Measurements from ENCODE around the gene ZMYND8.
"Not testable (repeated sequence)": the region's sequence is repeated elsewhere in the genome, so short reads cannot be mapped to it uniquely, and the experiment has no call there.

The ZMYND8 gene

DNA sequence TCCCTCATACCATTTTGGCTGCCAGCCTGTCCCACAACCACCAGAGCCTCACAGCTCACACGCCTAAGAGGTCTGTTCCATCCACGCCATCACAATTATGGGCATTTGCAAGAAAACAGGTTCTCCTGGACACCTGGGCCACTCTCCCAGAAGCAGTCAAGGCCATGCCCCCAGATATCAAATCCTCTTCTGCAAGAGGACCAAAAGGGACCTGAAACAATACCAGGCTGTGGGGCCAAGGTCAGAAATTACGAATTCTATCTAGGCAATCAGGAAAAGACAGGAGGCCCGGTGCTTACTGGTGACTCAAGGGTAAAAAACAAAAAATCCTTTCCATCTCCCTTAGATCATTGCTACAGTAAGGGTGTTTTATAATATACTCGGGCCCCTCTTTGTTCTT is 69.8 kb downstream of the ZMYND8 start:
- no peak for DNase-seq (ENCODE audit: low read depth in 2 of 2)

- DNase-seq (ENCODE audit: low read depth in 2 of 2) = no peak
These were observed 71.3 kb downstream of the ZMYND8 start for GRCh38 chr20:47285189-47285588.

DNA sequence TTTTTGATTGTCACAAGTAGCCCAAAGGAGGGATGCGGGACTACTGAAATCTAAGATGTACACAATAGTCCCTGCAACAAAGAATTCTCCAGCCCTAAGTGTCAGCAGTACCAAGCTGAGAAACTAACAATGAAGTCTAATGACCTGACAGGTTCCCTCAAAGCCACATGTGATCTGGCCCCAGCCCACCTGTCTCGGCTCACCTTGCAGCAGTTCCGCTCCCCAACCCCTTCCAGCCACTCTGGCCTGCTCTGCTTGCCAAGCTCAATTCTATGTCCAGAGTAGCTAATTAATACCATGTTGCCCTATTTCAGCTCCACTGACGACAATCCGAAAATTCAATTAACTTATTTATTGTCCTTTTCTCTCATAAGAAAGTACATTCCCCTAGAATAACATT is 72.1 kb downstream of the ZMYND8 start:
- no peak for DNase-seq (ENCODE audit: low read depth in 2 of 2)

DNA sequence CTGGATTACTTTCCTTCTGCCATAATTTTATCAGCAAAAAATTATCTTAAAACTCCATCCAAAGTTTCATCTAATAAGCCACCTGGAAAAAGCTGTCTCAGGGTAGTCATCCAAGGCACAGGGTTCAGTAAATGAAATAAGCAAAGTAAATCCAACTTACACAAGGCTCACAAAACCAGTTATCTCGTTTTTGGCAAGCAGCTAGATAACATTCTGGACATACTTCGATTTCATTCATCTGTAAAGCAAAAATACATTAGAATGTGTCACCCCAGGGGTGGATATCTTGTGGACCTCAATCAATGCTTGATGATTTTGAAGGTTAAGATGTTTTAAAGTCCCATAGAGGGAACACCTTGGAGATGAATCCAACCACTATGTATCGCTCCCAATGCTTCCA is 73.1 kb downstream of the ZMYND8 start:
- no peak for DNase-seq (ENCODE audit: low read depth in 2 of 2)

DNA sequence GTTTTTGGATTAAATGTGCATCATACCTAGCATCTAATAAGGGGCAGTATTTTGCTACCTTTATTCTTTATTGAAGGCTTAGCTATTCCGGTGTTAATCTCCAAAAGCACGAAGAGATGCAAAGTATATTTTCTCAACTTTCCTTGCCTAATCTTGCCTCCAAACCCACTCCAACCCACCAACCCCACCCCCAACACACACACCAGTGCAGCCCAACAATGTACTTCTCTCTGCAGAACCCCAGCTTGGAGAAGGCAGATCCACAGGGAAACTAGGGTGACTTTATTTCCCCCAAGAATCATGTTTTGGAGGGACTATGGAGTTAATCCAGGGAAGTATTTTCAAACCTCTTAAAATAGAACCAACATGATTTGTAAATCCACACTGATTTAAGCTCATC is 73.6 kb downstream of the ZMYND8 start:
- DNase-seq (ENCODE audit: low read depth in 2 of 2) = no peak

- no peak for DNase-seq (ENCODE audit: low read depth in 2 of 2)
These were observed 75.1 kb downstream of the ZMYND8 start for GRCh38 chr20:47281376-47281775.

- DNase-seq (ENCODE audit: low read depth in 2 of 2) = no peak
These were observed 75.8 kb downstream of the ZMYND8 start for GRCh38 chr20:47280668-47281067.

- no peak for DNase-seq (ENCODE audit: low read depth in 2 of 2)
These were observed 76.3 kb downstream of the ZMYND8 start for GRCh38 chr20:47280228-47280627.

DNA sequence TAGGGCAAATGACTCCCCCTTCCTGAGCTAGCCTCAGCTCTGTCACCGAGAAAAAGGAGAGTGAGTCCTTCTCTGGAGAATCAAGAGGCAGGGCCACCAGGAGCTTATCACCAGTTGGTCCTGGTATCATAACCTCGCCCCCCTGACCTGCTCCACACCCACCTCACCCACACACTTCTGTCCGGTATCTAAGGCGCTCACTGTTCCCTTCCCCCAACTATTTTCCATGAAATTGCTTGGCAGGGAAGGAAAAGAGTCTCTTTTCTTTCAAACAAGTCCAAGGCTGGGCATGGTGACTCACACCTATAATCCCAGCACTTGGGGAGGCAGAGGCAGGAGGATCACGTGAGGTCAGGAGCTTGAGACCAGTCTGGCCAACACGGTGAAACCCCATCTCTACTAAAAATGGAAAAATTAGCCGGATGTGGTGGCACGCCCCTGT is 77.6 kb downstream of the ZMYND8 start:
- DNase-seq (ENCODE audit: low read depth in 2 of 2) = no peak

- DNase-seq (ENCODE audit: low read depth in 2 of 2) = not testable (repeated sequence)
These were observed 79.0 kb downstream of the ZMYND8 start for GRCh38 chr20:47277535-47277872.

GRCh38 chr20:47276851-47277534 is 79.5 kb downstream of the ZMYND8 start:
- DNase-seq (ENCODE audit: low read depth in 2 of 2) = no peak

DNA sequence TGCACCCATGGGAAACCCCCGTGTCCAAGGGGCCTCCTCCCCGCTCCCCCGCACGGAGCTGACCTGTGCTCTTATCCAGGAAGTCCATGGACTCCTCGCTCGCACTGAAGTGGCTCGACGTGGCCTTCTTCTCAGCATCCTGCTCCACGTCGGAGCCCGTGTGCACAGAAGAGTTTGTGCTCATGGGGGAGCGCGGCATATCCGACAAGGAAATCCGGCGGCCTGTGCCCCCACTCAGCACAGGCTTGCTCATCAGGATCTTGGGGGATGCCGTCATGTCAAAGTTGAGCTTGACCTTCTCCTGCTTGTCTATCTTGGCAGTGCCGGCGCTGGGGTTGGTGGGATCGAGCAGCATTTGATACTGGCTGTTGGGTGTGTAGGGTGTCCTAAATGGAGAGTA is 80.2 kb downstream of the ZMYND8 start:
- no peak for DNase-seq (ENCODE audit: low read depth in 2 of 2)

DNA sequence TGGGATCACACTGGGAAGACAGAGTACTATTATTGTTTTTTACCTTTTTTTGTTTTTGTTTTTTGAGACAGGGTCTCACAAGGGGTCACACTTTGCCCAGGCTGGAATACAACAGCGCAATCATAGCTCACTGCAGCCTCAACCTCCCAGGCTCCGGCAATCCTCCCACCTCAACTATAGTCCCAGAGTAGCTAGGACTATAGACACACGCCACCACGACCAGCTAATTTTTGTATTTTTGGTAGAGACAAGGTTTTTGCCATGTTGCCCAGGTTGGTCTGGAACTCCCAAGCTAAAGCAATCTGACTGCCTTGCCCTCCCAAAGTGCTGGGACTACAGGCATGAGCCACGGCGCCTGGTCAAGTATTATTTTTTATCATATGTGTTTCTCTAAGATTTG is 81.0 kb downstream of the ZMYND8 start:
- DNase-seq (ENCODE audit: low read depth in 2 of 2) = no peak

DNA sequence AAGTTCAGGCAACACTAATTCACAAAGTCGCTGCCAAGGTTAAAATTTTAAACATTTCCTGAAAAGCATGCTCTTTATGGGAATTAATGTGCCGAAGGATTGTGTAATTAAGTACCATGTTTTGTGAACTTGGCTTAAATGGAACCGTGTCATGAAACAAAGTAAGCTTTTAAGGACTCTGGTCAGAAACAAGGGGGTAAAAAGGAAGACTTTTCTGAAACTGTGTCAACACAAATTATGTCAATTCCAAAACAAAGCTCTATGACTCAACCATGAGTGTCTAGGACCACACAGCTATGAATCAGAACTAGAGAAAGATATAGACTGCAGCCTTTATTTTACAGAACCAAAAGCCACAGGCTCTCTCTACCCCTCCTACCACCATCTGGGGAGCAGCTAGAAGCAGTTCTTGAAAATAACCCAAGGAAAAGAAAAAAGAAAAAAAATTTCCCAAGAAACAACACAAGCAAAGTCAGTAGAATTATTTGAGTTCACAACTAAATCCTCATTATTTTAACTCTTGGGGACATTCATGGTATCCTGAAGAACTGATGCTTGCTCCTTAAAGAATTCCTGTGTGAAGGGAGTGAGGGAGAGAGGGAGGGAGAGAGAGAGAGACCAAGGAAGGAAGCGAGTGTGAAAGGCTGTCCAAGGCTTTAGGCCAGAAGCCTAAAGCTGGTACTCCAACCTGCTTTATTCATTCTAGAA is 81.9 kb downstream of the ZMYND8 start:
- no peak for DNase-seq (ENCODE audit: low read depth in 2 of 2)

DNA sequence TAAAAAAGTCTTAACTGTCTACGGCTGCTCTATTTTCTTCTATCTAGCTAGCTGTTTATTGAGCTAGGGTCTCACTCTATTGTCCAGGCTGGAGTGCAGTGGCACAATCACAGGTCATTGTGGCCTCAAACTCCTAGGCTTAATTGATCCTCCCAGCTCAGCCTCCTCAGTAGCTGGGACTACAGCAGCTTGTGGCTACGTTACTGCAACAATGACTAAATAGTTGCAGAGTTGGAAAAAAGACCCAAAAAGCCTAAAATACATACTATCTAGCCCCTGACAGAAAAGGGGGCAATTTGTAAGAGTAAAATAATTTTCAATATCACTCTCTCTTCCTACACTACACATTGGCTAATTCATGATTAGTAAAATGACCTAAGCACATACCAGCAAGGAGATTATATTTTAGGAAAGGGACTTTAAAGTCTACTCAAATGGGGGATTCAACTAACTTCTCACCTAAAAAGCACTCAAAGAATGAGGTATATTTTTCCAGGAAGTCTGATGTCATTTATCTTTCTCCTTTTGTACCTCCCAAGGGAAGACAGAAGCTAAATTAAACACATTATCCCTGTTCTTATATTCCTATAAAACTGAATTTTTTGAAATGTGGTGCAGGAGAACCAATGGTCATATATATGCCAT is 82.8 kb downstream of the ZMYND8 start:
- DNase-seq (ENCODE audit: low read depth in 2 of 2) = no peak

DNA sequence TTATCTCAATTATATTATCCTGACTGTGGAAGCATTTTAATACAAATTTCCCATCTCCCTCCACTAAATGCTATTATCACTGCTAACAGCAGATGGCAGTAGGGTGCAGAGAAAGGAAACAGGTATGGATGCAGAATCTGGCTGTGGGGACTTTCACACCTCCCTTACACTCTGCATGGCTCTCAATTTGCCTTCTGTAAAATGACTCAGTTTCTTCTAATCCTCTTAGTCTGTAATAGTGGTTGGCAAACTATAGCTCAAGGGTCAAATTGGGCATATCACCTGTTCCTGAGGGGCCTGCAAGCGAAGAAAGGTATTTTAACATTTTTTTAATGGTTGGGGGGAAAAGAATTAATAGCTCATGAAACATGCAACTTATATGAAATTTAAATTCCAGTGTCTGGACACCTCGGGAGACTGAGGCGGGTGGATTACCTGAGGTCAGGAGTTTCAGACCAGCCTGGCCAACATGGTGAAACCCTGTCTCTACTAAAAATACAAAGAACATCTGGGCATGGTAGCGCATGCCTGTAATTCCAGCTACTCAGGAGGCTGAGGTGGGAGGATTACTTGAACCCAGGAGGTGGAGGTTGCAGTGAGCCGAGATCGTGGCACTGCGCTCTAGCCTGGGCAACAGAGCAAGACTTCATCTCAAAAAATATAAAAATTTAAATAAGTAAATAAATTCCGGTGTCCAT is 83.5 kb downstream of the ZMYND8 start:
- peak; percentile 1 to 17 for DNase-seq (ENCODE audit: low read depth in 2 of 2)

- DNase-seq (ENCODE audit: low read depth in 2 of 2) = no peak
These were observed 85.4 kb downstream of the ZMYND8 start for GRCh38 chr20:47271046-47271615.

GRCh38 chr20:47269309-47270165 is 87.0 kb downstream of the ZMYND8 start:
- DNase-seq (ENCODE audit: low read depth in 2 of 2) = no peak

DNA sequence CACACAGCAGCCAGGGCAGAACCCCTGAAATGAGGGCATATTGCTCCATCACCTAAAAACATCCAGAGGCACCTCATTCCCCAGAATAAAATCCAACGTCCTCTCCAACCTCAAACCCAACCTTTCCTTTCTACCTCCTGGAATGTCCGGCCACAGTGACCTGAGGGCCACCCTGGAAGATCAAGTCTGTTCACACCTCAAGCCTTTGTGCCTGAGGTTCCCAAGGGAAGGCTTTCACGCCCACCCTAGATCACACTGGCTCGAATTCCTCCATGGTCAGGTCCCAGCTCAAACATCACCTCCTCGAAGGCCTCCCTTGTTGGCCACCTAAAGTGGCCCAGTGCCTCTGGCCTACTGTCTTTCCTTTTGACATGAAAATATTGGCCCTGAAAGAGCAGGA is 88.9 kb downstream of the ZMYND8 start:
- no peak for DNase-seq (ENCODE audit: low read depth in 2 of 2)

DNA sequence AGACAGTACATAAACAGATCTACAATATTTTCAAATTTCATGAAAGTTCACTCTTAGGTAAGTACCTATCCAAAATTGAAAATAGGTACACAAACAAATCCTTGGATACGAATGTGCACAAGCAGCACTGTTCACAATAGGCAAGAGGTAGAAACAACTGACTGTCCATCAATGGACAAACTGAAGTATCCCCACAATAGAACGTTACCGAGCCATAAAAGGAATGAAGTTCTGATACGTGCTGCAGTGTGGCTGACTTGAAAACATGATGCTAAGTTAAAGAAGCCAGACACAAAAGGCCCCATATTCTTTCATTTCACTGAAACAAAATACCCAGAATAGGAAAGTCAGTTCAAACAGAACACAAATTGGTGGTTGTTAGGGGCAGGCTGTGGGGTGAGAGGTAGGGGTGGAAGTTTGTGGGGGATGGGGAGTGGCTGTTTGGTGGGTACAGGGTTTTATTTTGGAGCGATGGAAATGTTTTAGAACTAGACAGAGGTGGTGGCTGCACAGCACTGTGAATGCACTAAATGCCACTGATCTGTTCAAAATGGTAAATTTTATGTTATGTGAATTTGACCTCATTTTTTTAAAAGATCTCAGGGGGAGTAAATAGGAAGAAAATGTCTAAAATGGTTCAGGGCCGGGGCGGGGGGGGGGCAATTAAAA is 89.5 kb downstream of the ZMYND8 start:
- no peak for DNase-seq (ENCODE audit: low read depth in 2 of 2)

- no peak for DNase-seq (ENCODE audit: low read depth in 2 of 2)
These were observed 90.5 kb downstream of the ZMYND8 start for GRCh38 chr20:47265984-47266383.
